Right ventricle myocardium inferior (tissue), 1 donor: ENCODE results near the gene DYSF. TPM values are rescaled to one million over a fixed set of nuclear protein-coding genes. Genes with fewer than 3 reads are reported as not detected.
A peak's percentile ranks its signal among the peaks of the same experiment; 100 is the strongest.

ENCODE experiments used
- ATAC-seq: fragments of 200-7000 bp; cut with Tn5 transposase; one replicate; pipeline ENCODE4 v1.9.1; 2020; ENCODE audit warnings: mild to moderate bottlenecking, moderate library complexity
- DNase-seq: peaks from one replicate; pipeline ENCODE4 v3.0.0; 2021; ENCODE audit errors: missing footprints
- intact Hi-C: fragments of 100-400 bp; cut with DNase I; formaldehyde crosslinking; loops from one replicate; pipeline ENCODE4 v1.11.0; 2022
- total RNA-seq: library from RNA; stranded (reverse); fragmentation: NEBNext Ultra II Directional; extraction: Animal tissue kit (Norgen Biotek cat#: 25700); gene quantifications from one replicate; pipeline ENCODE4 v1.2.1, GENCODE V29; 2021
- donor health status: DM: no; HTN: yes; CAD: no; lungs with severe emphysema.

DYSF gene
- total RNA-seq, 1 donor from 2014 or later: 57.8 TPM

DNA sequence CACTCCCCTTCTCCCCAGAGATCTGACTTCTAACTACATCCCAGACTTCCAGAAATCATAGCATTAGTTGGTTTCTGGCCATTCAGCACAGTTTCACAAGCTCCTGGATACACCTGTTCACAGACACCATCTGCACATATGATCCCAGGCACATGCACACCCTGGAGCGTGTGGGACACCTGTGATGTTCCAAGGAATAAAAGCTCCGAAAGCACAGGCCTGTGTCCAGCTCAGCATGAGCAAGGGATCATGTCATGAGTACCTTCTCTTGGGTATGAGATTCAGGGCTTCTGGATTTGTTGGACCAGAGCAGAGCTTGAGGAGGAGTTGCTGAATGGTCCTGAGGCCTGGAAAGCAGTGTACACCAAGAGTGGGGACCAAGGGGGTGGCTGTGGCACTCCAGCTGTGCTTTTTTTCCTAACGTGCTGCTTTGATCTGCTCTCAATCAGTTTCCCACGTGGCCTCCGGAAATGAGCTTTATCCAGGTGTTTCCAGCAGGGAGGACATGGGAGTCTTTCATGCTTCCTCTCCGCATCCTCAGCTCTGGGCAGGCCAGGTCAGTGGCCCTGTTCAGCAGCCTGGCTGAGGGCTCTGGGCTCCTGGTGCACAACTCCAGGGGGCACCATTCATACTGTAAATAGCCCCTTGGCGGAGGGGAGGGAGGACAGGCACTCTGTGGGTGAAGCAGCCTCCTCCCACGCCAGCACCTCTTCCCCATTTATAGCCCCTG lies 1.8 kb downstream of the DYSF start:
- ATAC-seq (no peak), DNase-seq (no peak)
- intact Hi-C loops: no loop called here

- ATAC-seq: peak; percentile 23
- intact Hi-C loops: no loop called here
- DNase-seq: no peak
Measured at GRCh38 chr2:71455741-71456569, 2.6 kb downstream of the DYSF start.

GRCh38 chr2:71456617-71457016 lies 3.3 kb downstream of the DYSF start:
- intact Hi-C loops: no loop called here
- ATAC-seq: no peak
- DNase-seq: no peak

GRCh38 chr2:71457123-71457915 lies 4.0 kb downstream of the DYSF start:
- intact Hi-C loops: no loop called here
- DNase-seq (no peak), ATAC-seq (no peak)

DNA sequence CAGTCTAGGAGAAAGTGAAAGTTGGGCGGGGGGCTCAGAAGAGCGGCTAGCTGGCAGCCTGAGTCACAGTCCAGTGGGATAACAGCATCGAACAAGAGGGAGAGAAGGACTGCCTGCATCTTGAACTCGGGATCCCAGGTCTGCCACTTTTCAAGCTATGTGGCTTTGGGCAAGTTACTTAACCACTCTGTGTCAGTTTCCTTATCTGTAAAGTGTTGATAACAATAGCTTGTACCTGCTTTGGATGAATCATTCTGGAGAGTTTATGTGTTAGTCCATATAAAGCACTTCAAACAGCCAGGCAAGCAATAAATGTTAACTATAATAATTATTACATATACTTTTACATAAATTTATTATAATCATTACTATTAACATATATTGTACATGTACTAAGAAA lies 4.6 kb downstream of the DYSF start:
- DNase-seq: no peak
- intact Hi-C loops: no loop called here
- no peak for ATAC-seq

DNA sequence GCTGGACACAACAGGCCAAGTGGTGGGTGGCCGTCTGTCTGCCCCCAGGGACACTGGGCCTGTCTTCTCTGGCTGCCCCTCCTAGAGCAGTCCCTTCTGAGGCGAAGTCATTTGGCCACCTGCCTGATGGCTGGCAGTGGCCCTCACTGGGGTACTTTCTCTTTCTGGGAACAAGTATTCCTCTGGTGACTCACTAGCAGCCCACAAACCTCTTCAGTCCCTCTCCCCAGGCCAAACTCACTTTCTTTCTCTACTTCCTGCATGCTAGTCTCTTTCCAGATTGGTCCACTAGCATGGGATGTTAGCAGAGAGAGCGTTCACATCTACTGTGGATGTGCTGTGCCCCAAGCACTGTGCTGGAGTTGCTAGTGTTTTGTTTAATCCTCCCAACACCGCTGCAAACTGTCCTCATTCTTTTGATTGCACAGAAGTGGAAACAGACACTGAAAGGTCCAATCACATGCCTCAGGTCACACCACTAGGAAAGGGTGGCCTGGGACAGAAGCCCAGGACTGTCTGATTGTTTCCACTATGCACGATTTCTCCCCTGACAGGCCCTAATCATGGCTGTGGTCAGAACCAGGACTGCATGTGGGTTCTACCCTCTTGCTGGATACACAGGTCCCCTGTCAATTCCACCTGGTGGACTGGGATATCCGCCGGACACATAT lies 5.2 kb downstream of the DYSF start:
- ATAC-seq: peak; percentile 67
- DNase-seq: no peak
- intact Hi-C loops: no loop called here

- intact Hi-C loops: no loop called here
- no peak for DNase-seq
- no peak for ATAC-seq
Measured at GRCh38 chr2:71459084-71459431, 5.7 kb downstream of the DYSF start.

- no peak for ATAC-seq
- intact Hi-C loops: no loop called here
- no peak for DNase-seq
Measured at GRCh38 chr2:71460056-71460455, 6.7 kb downstream of the DYSF start.

- ATAC-seq (no peak), DNase-seq (peak; percentile 76)
- intact Hi-C loops: loop anchor here (1.0 kb wide), 1 partner anchor 50 kb away; no protein-coding TSS in a partner anchor
Measured at GRCh38 chr2:71460595-71461303, 7.4 kb downstream of the DYSF start.

GRCh38 chr2:71461304-71461671 lies 7.9 kb downstream of the DYSF start:
- intact Hi-C loops: loop anchor here (1.0 kb wide), 1 partner anchor 49 kb away; no protein-coding TSS in a partner anchor
- no peak for DNase-seq
- ATAC-seq: no peak

- intact Hi-C loops: no loop called here
- no peak for DNase-seq
- no peak for ATAC-seq
Measured at GRCh38 chr2:71462056-71462605, 8.8 kb downstream of the DYSF start.

GRCh38 chr2:71462641-71463341 lies 9.4 kb downstream of the DYSF start:
- no peak for ATAC-seq
- DNase-seq: no peak
- intact Hi-C loops: no loop called here

DNA sequence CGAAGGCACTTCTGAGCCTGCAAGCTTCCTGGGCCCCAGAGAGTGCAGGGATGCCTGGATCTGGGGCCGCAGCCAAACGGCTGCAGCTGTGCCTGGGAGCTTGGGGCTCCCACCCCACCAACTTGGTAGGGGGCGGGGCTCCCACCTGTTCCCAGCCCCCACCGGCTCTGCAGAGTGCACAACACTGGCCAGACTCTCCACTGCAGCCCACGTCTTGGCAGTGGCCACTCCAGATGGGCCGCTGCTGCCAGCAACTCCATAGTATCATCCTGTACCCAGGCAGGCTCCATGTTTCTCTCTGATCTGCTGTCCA lies 9.9 kb downstream of the DYSF start:
- ATAC-seq (no peak), DNase-seq (no peak)
- intact Hi-C loops: no loop called here

GRCh38 chr2:71464389-71464788 lies 11.0 kb downstream of the DYSF start:
- no peak for DNase-seq
- intact Hi-C loops: loop anchor here (2.0 kb wide), 1 partner anchor 40 kb away; no protein-coding TSS in a partner anchor

DNA sequence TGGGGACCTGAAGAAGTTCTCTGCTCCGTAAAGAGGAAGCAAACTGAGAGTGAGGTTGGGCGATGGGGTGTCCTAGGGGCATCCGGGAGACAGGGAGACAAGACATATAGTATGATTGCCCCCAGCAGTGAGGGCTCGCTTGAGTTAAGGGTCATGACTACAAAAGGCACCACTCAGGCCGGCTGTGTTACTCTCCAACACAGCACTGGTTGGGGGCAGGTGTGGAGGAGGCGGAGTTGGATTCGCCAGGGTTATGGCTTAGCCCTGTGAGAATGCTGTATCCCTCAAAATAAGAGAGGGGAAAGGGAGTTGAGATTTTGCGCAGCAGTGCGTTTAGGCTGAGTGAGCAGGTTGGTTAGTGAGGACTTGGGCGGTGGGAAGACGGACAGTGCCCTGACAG lies 12.0 kb downstream of the DYSF start:
- intact Hi-C loops: loop anchor here (2.0 kb wide), 1 partner anchor 39 kb away; no protein-coding TSS in a partner anchor
- DNase-seq (no peak), ATAC-seq (no peak)

More at GRCh38 chr2:71464389-71464788, 11.0 kb downstream of the DYSF start:
- ATAC-seq: no peak

GRCh38 chr2:71465961-71466300 lies 12.6 kb downstream of the DYSF start:
- ATAC-seq: no peak
- no peak for DNase-seq
- intact Hi-C loops: loop anchor here (2.0 kb wide), 1 partner anchor 39 kb away; no protein-coding TSS in a partner anchor

DNA sequence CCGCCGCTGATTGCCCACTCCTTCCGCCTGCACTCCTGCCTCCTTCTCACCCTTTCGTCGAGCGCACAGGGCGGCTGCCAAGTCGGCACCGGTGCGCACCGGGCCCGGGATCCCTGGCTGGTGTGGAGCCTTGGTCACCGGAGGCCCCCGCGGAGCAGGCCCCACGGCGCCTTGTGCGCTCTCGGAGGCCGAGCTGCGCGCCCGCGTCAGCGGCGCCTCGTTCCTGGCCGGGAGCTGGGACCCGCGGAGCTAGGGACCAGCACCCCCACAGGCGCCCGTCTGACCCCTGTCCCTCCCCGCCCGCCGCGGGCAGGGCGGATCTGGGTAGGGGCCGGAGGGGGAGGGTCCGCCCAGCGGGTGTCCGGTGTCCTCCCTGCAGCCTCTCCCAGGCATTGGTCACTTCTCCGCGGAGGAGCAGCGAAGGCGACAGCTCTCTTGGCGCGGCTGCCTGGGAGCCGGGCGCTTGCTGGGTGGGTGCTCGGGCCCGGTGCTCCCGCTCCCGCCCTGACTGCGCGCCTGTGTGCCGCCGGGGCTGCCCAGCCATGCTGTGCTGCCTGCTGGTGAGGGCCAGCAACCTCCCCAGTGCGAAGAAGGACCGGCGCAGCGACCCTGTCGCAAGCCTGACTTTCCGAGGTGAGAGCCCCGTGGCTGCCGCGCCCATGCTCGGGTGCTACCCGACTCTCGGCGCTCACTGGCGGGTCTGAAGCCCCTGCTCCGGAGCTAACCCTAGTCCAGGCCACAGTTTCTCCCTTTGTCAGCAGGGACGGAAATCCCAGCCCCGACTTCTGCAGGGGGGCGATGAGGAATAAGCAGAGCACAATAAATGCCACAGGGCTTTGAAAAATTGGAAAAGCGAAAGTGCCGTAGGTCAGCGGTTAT lies 13.2 kb downstream of the DYSF start:
- intact Hi-C loops: no loop called here
- ATAC-seq (peak; percentile 47), DNase-seq (no peak)
